HepG2 (cell line): ENCODE measurements around the gene MARK2. TPM values are rescaled to one million over a fixed set of nuclear protein-coding genes. Genes with fewer than 3 reads are reported as not detected.
A peak's percentile ranks its signal among the peaks of the same experiment; 100 is the strongest.

Experiments used
- ATAC-seq: fragments of 200-7000 bp; cut with Tn5 transposase; 3 replicates; pipeline ENCODE4 v1.9.1; 2020; ENCODE audit warnings: mild to moderate bottlenecking, moderate library complexity
- BruUV-seq: library from RNA; stranded (reverse); fragments of 400-500 nt; replicated peaks from 2 replicates; lab custom pipeline; 2021; lab: Mats Ljungman, UMichigan
- CTCF ChIA-PET: fragments of 300-600 bp; formaldehyde crosslinking; extraction: SDS; loops from one replicate; lab custom pipeline; 2021; ENCODE audit warnings: low total read pairs, inconsistent platforms, low intra/inter-chr PET ratio; lab: Yijun Ruan, JAX
- POLR2A ChIA-PET: fragments of 350-600 bp; sonication (Branson Sonifier 250); formaldehyde crosslinking; loops from one replicate; lab custom pipeline; 2020; ENCODE audit warnings: antibody characterized with exemption, inconsistent platforms; lab: Yijun Ruan, JAX
- DNase-seq: peaks from one replicate; pipeline ENCODE4 v3.0.0-alpha.2; 2015; ENCODE audit warnings: low spot score
- FAIRE-seq: peaks from 3 replicates; lab custom pipeline; 2011; peaks lifted over from hg19 to GRCh38; lab: Jason Lieb, UNC
- H2AFZ ChIP-seq: one replicate; pipeline ENCODE4 v1.6.1; 2011; ENCODE audit warnings: low read length, inconsistent platforms
- H3K27ac ChIP-seq: fragments of 300-600 bp; 3 replicates; pipeline ENCODE4 v1.8.0; 2011; ENCODE audit warnings: mixed run types, mild to moderate bottlenecking, mixed read lengths, low read length, inconsistent platforms; ENCODE audit not compliant: insufficient read depth; ENCODE audit errors: extremely low read length
- H3K27me3 ChIP-seq, 2 experiments: fragments of 200-600 bp in 1 of 2; 2 replicates in 1 of 2; 3 replicates in 1 of 2; pipeline versions ENCODE4 v1.6.0 to v1.8.0; 2011; ENCODE audit warnings: low read length in 2 of 2, mild to moderate bottlenecking in 2 of 2, moderate library complexity in 2 of 2, inconsistent platforms in 1 of 2; ENCODE audit not compliant: insufficient read depth in 2 of 2, control insufficient read depth in 1 of 2
- H3K36me3 ChIP-seq, 2 experiments: fragments of 200-600 bp in 1 of 2; replicated peaks in 1 of 2; 2 replicates in 1 of 2; 3 replicates in 1 of 2; pipeline versions ENCODE4 v1.5.1 to v1.8.0; 2011; ENCODE audit warnings: low read length in 2 of 2, inconsistent platforms in 1 of 2; ENCODE audit not compliant: insufficient read depth in 2 of 2, control insufficient read depth in 1 of 2
- H3K4me1 ChIP-seq: 2 replicates; pipeline ENCODE4 v1.5.1; 2012; ENCODE audit warnings: low read length, inconsistent platforms; ENCODE audit not compliant: insufficient read depth
- H3K4me2 ChIP-seq: 2 replicates; pipeline ENCODE4 v1.6.0; 2011; ENCODE audit warnings: low read depth, low read length, inconsistent platforms
- H3K4me3 ChIP-seq, 3 experiments: fragments of 200-600 bp in 1 of 3; sonication (generic), shearing (Covaris generic) in 1 of 3; replicated peaks in 1 of 3; 2 replicates each; pipeline ENCODE4 v1.5.1; 2011 to 2016; ENCODE audit warnings: low read length in 3 of 3, inconsistent platforms in 2 of 3, low read depth in 2 of 3, mild to moderate bottlenecking in 2 of 3, control low read depth in 1 of 3, mixed read lengths in 1 of 3; ENCODE audit not compliant: insufficient read depth in 1 of 3
- H3K79me2 ChIP-seq: one replicate; pipeline ENCODE4 v1.6.1; 2011; ENCODE audit warnings: low read length, inconsistent platforms; ENCODE audit not compliant: insufficient read depth
- H3K9ac ChIP-seq: 2 replicates; pipeline ENCODE4 v1.6.0; 2011; ENCODE audit warnings: mild to moderate bottlenecking, low read depth, low read length, inconsistent platforms; ENCODE audit not compliant: insufficient read depth
- H3K9me3 ChIP-seq: 2 replicates; pipeline ENCODE4 v1.5.1; 2012; ENCODE audit warnings: mild to moderate bottlenecking, low read length
- H4K20me1 ChIP-seq: 2 replicates; pipeline ENCODE4 v1.6.0; 2011; ENCODE audit warnings: inconsistent platforms, mild to moderate bottlenecking, low read length, moderate library complexity; ENCODE audit not compliant: insufficient read depth
- MAFK ChIP-seq, 2 experiments: IDR thresholded peaks in 1 of 2; conservative IDR thresholded peaks in 1 of 2; 2 replicates each; pipeline ENCODE4 v1.6.1; 2011; ENCODE audit warnings: improper control_type of control experiment in 2 of 2, low read length in 2 of 2
- MBD4 ChIP-seq: IDR thresholded peaks from 2 replicates; pipeline ENCODE4 v1.6.1; 2012; ENCODE audit warnings: low read length, inconsistent platforms, borderline replicate concordance
- NR3C1 ChIP-seq: sonication (generic); formaldehyde crosslinking; IDR thresholded peaks from 2 replicates; pipeline ENCODE4 v1.4.0; 2020; ENCODE audit warnings: missing genetic modification reagents
- SIN3A ChIP-seq: IDR thresholded peaks from 2 replicates; pipeline ENCODE4 v1.6.1; 2011; ENCODE audit warnings: low read depth, mild to moderate bottlenecking, control low read depth, low read length, borderline replicate concordance
- ZBTB2 ChIP-seq: sonication (generic); formaldehyde crosslinking; IDR thresholded peaks from 2 replicates; pipeline ENCODE4 v1.8.0; 2022; ENCODE audit warnings: low read depth, missing genetic modification reagents
- ZFX ChIP-seq: sonication (generic); formaldehyde crosslinking; IDR thresholded peaks from 2 replicates; pipeline ENCODE4 v1.4.0; 2020; ENCODE audit warnings: mild to moderate bottlenecking, low read depth, missing genetic modification reagents, moderate library complexity
- ZNF232 ChIP-seq: sonication (generic); formaldehyde crosslinking; IDR thresholded peaks from 2 replicates; pipeline ENCODE4 v1.4.0; 2020; ENCODE audit warnings: missing genetic modification reagents, borderline replicate concordance
- ZNF296 ChIP-seq: sonication (generic); formaldehyde crosslinking; conservative IDR thresholded peaks from 2 replicates; pipeline ENCODE4 v1.5.0; 2020; ENCODE audit warnings: mild to moderate bottlenecking, missing genetic modification reagents
- ZNF30 ChIP-seq: sonication (generic); formaldehyde crosslinking; IDR thresholded peaks from 2 replicates; pipeline ENCODE4 v1.5.0; 2020; ENCODE audit warnings: mild to moderate bottlenecking, missing genetic modification reagents
- ZNF350 ChIP-seq: sonication (generic); formaldehyde crosslinking; IDR thresholded peaks from 2 replicates; pipeline ENCODE4 v1.4.0; 2020; ENCODE audit warnings: mild to moderate bottlenecking, low read depth, missing genetic modification reagents, borderline replicate concordance
- ZNF598 ChIP-seq: sonication (generic); formaldehyde crosslinking; IDR thresholded peaks from 2 replicates; pipeline ENCODE4 v1.5.1; 2020; ENCODE audit warnings: mild to moderate bottlenecking, missing genetic modification reagents, borderline replicate concordance
- ZNF7 ChIP-seq: IDR thresholded peaks from 2 replicates; pipeline ENCODE4 v1.6.1; 2016; ENCODE audit warnings: missing biosample characterization, missing genetic modification reagents
- WGBS: methylation state at CpG from one replicate; pipeline ENCODE4 v1.1.6; 2017; ENCODE audit warnings: low lambda C conversion rate; 5-methylcytosine and 5-hydroxymethylcytosine counted together
- in situ Hi-C: cut with HindIII; loops from 2 replicates; pipeline ENCODE4 v1.10.0; 2017; ENCODE audit warnings: low pct_unique_long_range_greater_than_20kb; ENCODE audit not compliant: extremely low pct_ligation_motif_present
- intact Hi-C: fragments of 100-400 bp; cut with micrococcal nuclease; formaldehyde crosslinking; loops from one replicate; pipeline ENCODE4 v1.10.0; 2022; ENCODE audit not compliant: unreplicated experiment
- polyA plus RNA-seq, 8 experiments: library from polyadenylated mRNA; depleted of rRNA in 3 of 8; stranded (reverse) in 7 of 8; unstranded in 1 of 8; fragments of >200 nt; fragmentation: Illumina TruSeq in 4 of 8; extraction: Trizol in 4 of 8; gene quantifications; 2 replicates each; pipeline versions ENCODE4 v1.2.1 to v1.2.3, GENCODE V29; 2011 to 2016; ENCODE audit warnings: low read depth in 4 of 8, missing spikeins in 1 of 8, mixed read lengths in 1 of 8; ENCODE audit not compliant: insufficient read depth in 1 of 8
- total RNA-seq, 5 experiments: library from RNA; depleted of rRNA; stranded (reverse); fragments of >200 nt; fragmentation: Illumina TruSeq; extraction: Trizol; gene quantifications; 2 replicates each; pipeline ENCODE4 v1.2.3, GENCODE V29; 2016; ENCODE audit warnings: low read depth in 1 of 5
- TF ChIP-seq, protein P1 (sequence below): sonication (generic); formaldehyde crosslinking; IDR thresholded peaks from 2 replicates; pipeline ENCODE4 v1.5.0; 2020; ENCODE audit warnings: mild to moderate bottlenecking, missing genetic modification reagents
- TF ChIP-seq, protein P2 (sequence below): IDR thresholded peaks from 2 replicates; pipeline ENCODE4 v1.6.1; 2016; ENCODE audit warnings: mild to moderate bottlenecking

Gene MARK2
- total and polyA plus RNA-seq, 2 of the 13 experiments (the other 11 are each of a cell fraction or from before 2014, with no cell fraction given) = 13.5 to 13.9 TPM

GRCh38 chr11:63870351-63871140 is 31.6 kb downstream of the MARK2 start (continued):
- no peak for TF ChIP-seq ZBTB2 (CRISPR knock-in tag)
- no peak for TF ChIP-seq ZFX (CRISPR knock-in tag)
- TF ChIP-seq, protein P1, sequence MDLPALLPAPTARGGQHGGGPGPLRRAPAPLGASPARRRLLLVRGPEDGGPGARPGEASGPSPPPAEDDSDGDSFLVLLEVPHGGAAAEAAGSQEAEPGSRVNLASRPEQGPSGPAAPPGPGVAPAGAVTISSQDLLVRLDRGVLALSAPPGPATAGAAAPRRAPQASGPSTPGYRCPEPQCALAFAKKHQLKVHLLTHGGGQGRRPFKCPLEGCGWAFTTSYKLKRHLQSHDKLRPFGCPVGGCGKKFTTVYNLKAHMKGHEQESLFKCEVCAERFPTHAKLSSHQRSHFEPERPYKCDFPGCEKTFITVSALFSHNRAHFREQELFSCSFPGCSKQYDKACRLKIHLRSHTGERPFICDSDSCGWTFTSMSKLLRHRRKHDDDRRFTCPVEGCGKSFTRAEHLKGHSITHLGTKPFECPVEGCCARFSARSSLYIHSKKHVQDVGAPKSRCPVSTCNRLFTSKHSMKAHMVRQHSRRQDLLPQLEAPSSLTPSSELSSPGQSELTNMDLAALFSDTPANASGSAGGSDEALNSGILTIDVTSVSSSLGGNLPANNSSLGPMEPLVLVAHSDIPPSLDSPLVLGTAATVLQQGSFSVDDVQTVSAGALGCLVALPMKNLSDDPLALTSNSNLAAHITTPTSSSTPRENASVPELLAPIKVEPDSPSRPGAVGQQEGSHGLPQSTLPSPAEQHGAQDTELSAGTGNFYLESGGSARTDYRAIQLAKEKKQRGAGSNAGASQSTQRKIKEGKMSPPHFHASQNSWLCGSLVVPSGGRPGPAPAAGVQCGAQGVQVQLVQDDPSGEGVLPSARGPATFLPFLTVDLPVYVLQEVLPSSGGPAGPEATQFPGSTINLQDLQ (CRISPR knock-in tag) = no peak
- TF ChIP-seq, all 625 proteins: peak for 0

GRCh38 chr11:63871962-63872799 is 33.3 kb downstream of the MARK2 start:
- peak; percentile 96 for DNase-seq
- POLR2A ChIA-PET = interaction anchor here (0.6 to 2.1 kb wide), 12 partner anchors 9 to 451 kb away, joined by 3 to 15 read pairs (median 4); partner anchors contain the start of genes MARK2 and RCOR2
- peaks cover 1 to 22% of the 10 kb centered on the region in 2 experiments; a peak in 4 of 5 replicates for H3K36me3 ChIP-seq
- CTCF ChIA-PET = interaction anchor here (1.6 kb wide), 1 partner anchor 35 kb away, joined by 12 read pairs; no protein-coding TSS in a partner anchor
- peak; percentile 99 for FAIRE-seq
- H3K9ac ChIP-seq = peak overlapping the region; percentile 23; the same call in 1 of the 2 replicates
- peak overlapping the region in 1 of 3 experiments; percentile 35; a peak in 2 of 6 replicates for H3K4me3 ChIP-seq
- H3K27ac ChIP-seq = peak overlapping the region; percentile 64
- 22% methylated on average over 11 of the region's 11 CpGs for WGBS
- in situ Hi-C loops (no loop called here), intact Hi-C loops (loop anchor here (1.0 to 2.0 kb wide), 2 partner anchors 35 to 105 kb away; no protein-coding TSS in a partner anchor)
- ATAC-seq = peak; percentile 99
- BruUV-seq = no TSS peak
- peak overlapping the region; percentile 72 for H3K4me2 ChIP-seq
- H3K4me1 ChIP-seq = peaks cover 26% of the 10 kb centered on the region
- no peaks in the 10 kb centered on the region for H3K9me3 ChIP-seq
- H4K20me1 ChIP-seq = no peaks in the 10 kb centered on the region
- no peak overlapping the region for H2AFZ ChIP-seq
- H3K27me3 ChIP-seq = no peaks in the 10 kb centered on the region
- peaks cover 54% of the 10 kb centered on the region for H3K79me2 ChIP-seq
- no peak for TF ChIP-seq ZNF30
- TF ChIP-seq ZNF232 = no peak
- TF ChIP-seq NR3C1 (CRISPR knock-in tag) = no peak
- TF ChIP-seq ZNF598 = no peak
- TF ChIP-seq MBD4 = no peak
- no peak for TF ChIP-seq MAFK (conservative IDR thresholded peaks at IDR 0.05 in 1 of 2, IDR thresholded peaks at IDR 0.05 in 1 of 2; ENCODE audit: low read length in 2 of 2)
- no peak for TF ChIP-seq ZNF7
- TF ChIP-seq ZNF350 (CRISPR knock-in tag) = peak; percentile 66
- TF ChIP-seq, protein P2, sequence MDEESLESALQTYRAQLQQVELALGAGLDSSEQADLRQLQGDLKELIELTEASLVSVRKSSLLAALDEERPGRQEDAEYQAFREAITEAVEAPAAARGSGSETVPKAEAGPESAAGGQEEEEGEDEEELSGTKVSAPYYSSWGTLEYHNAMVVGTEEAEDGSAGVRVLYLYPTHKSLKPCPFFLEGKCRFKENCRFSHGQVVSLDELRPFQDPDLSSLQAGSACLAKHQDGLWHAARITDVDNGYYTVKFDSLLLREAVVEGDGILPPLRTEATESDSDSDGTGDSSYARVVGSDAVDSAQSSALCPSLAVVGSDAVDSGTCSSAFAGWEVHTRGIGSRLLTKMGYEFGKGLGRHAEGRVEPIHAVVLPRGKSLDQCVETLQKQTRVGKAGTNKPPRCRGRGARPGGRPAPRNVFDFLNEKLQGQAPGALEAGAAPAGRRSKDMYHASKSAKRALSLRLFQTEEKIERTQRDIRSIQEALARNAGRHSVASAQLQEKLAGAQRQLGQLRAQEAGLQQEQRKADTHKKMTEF = peak; percentile 86
- TF ChIP-seq ZNF296 (CRISPR knock-in tag) = no peak
- no peak for TF ChIP-seq SIN3A
